GM19438 (cell line): ENCODE measurements around the gene SLC7A14.

Source experiments
- ATAC-seq: cut with Tn5 transposase; IDR thresholded peaks from one replicate; pipeline ENCODE4 v1.9.1; 2021; ENCODE audit warnings: low read depth; ENCODE audit not compliant: unreplicated experiment

Gene SLC7A14

DNA sequence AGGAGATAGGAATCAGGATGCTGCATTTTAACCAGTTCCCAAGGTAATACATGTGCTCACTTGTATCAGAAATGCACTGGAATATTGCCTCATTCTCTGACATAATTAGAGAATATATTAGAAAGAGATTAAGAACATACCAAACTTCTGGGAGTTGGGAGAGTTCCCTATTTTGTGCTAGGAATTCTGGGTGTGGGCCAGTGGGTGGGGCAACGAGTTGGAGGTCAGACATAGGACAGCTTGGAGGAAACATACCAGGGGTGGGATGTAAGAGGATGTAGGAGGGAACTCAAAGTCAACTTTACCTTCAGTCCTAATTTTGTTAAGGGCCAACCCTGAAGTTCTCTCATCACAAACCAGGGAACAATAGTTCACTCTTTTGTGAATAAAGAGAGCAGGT lies 83.6 kb downstream of the SLC7A14 start:
- ATAC-seq: no peak

DNA sequence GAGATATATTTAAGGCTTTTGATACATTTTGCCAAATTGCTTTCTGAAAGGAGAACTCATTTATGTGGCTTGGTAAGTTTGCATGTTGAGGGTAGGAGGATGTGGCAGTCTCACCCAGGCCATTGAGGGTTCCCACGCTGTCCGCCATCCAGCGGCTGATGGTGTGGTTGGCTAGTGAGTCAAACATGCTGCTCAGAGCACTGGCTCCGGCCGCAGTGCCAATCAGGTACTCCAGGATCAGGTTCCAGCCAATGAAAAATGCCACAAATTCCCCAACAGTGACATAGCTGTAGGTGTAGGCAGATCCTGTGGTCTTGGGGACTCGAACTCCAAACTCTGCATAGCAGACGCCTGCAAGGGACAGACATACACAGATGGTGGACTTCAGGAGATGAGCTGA lies 84.9 kb downstream of the SLC7A14 start:
- ATAC-seq: no peak

DNA sequence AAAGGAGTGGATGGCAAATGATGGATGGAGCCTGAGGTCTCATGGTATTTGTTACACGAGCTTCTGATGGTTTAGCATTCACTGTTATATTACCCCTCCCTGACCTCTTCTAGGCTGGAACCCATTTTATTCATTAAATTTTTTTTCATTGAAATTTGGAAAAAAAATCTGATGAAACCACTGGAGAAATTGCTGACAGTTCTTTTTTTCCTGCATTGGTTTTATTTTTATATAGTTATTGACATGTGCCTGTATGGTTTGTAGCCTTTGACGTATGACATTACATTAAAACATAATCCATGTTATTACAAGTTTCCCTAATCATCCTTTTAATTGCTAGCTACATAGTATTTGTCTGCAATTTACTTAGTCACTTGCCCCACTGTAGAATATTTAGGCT lies 85.4 kb downstream of the SLC7A14 start:
- no peak for ATAC-seq

DNA sequence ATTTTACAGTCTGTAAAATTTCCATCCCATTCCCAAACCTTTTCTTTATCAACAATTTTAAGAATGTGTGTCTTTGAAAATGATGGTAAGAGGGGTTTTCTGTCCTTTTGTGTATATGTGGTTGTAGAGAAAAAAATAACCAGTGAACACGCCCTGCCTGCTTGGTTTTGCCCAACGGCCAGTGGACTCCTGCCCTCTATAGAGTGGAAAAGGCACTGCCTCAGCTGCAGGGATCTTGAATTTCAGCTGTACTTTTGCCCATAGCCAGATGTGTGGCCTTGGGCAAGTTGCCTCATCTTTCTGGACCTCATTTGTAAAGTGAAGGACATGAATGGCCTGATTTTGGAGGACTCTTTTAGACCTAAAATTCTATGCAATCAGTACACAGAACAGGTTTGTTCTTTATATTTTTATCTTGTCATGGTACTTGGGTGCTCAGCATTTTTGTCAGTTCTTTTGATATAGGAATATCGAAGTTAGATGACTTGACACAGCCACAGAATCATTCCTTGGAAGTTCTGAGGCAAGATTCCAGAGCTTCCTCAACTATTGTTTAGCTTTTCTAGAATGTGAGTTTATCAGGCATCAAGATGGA lies 86.2 kb downstream of the SLC7A14 start:
- no peak for ATAC-seq

DNA sequence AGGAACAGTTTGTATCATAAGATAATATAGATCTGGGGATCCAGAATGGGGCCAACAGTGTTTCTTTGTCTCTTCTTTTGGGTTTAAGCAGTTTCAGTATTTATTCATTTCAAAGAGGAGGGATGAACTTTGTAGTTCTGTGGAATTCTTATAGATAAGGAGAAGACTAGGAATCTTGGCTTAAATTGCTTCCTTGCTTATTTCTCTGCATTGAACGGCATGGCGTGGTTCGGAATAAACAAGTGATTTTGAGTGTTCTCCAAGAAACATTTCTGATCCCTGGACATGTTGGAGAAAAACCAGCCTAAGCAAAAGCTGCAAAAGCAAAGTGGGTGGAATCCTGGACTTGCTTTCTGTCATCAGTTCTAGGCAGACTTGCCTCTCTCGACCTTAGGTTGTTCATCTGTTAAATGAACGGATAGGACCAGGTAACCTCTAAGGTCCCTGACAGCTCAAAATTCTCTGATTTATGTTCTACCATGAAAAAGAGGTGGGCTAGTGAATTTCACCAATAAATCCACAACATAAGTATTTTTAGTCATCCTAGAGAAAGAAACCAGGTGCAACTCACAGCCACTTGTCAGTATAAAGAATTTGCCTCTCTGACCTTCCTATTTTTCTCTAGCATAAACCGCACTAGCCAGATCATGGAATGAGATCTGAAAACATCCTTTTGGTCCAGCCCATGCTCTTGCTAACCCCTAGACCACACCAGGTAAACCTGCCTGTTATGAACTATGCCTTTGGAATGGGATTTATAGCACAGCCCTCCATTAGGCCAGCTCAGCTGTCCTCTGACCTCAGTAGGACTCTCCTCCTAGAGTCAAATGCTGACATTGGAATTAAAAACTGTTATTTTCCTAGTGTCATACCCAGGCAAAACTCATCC lies 88.4 kb downstream of the SLC7A14 start:
- no peak for ATAC-seq

DNA sequence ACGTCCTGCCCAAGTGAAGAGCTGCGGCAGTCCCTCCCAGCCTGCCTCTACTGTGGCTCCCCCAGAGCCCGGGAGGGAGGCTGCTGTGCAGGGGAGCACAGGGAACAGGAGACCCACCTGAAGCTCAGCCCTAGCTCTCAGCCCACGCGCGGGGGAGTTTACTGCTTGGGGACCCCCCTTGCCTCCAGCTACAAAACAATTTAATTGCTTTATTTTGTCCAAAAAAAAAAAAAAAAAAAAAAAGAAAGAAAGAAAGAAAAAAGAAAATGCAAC lies 89.1 kb downstream of the SLC7A14 start:
- ATAC-seq: no peak

DNA sequence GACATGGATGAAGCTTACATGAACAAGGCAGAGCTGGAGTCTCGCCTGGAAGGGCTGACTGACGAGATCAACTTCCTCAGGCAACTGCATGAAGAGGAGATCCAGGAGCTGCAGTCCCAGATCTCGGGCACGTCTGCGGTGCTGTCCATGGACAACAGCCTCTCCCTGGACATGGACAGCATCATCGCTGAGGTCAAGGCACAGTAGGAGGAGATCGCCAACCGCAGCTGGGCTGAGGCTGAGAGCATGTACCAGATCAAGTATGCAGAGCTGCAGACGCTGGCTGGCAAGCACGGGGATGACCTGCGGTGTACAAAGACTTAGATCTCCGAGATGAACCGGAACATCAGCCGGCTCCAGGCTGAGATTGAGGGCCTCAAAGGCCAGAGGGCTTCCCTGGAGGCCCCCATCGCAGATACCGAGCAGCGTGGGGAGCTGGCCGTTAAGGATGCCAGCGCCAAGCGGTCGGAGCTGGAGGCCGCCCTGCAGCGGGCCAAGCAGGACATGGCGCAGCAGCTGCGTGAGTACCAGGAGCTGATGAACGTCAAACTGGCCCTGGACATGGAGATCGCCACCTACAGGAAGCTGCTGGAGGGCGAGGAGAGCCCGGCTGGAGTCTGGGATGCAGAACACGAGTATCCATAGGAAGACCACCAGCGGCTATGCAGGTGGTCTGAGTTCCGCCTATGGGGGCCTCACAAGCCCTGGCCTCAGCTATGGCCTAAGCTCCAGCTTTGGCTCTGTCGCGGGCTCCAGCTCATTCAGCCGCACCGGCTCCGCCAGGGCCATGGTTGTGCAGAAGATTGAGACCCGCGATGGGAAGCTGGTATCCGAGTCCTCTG lies 89.6 kb downstream of the SLC7A14 start:
- no peak for ATAC-seq

DNA sequence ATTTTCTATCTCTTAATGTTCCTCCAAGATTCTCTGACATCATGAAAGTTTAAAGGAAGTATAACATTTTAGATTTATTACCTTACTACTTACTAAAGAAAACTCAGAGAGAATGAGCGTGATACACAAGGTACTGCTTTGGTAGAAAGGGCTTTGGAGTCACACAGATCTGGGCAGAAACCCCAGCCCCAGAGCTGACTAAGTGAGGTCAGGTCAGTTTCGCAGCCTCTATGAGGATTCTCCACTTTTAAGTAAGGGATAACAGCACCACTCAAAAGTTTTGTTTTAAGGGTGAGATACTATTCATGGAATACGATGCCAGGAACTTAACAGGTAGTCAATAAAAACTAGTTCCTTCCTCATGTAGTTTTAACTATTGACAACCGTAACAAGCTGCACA lies 91.1 kb downstream of the SLC7A14 start:
- no peak for ATAC-seq

DNA sequence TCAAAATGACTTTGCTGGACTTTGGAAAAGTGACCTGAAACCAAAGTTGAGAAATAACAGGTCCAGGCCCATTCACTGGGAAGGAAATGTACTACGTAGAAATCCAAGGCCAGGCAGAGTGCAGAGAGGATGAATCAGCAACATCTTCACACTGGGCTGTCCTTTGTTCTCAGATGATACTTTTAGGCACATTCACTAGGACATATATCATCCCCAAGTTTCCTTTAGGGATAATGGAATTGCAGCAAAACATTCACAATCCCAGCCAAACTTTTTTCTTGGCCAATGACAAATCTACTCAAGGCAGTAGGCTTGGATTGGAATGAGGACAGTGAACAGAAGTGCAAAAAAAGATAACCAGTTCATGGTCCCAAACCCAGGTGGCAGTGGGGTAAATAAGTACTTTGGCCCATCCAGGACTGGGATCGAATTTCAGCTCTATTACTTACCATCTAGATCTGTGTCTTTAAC lies 92.1 kb downstream of the SLC7A14 start:
- ATAC-seq: no peak

DNA sequence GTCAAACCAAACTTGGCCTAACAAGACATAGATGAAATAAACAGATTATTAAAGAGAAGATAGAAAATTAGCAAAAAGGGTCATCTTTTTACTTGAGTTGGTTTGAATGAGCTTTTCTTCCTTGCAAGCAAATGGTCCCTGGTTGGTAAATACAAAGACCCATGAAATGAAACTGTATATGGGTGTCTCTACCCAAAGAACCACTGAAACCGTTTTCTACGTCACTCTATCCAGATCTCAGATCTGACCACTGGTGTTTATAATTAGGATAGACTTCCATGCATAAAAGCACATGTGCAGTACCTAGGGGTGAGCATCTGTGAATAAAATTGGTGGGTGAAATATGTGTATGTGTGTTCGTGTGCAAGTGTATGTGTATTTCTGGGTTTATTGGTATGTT lies 94.0 kb downstream of the SLC7A14 start:
- no peak for ATAC-seq

DNA sequence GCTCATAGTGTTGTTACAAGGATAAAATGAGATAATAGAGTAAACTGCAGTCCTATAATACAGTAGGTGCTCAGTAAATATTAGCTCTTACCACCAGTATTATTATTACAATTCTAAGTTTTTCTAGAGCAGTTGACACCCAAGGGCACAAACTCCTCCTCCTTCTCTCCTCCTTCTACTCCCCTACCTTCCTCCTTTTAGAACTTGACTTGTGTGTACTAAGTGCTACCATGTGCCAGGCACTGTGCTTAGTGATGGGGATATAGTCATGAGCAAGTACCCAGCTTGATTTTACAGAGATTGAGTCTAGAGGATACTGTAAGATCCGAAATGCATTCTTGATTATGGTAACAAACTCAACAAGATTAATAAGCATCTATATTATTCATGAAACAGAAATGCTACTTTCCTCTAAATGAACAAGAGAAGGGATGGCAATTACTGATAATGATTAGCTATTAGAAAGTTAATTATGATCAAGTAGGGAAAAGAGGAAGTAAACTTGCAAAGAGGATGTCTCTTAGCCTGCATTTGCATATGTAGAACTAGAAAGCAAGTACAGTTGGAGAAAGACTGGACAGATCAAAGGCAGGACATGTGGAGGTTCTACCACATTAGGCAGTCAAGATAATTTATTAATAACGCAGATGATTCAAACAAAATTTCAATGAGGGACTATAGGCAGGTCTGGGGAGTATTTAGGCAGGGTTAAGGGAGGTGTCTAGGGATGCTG lies 94.9 kb downstream of the SLC7A14 start:
- ATAC-seq: no peak

DNA sequence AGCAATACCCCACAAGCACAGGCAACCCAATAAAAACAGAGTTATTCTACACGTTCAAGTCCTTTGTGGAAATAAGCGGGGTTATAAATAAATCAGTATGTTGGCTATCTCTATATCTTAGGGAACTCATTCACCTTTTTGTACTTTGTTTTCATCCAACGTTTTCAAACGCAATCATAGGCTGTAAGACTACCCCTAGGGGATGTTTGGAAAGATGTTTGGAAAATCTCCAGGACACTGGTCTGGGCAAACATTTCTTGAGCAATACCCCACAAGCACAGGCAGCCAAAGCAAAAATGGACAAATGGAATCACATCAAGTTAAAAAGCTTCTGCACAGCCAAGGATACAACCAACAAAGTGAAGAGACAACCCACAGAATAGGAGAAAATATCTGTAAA lies 97.1 kb downstream of the SLC7A14 start:
- ATAC-seq: no peak

DNA sequence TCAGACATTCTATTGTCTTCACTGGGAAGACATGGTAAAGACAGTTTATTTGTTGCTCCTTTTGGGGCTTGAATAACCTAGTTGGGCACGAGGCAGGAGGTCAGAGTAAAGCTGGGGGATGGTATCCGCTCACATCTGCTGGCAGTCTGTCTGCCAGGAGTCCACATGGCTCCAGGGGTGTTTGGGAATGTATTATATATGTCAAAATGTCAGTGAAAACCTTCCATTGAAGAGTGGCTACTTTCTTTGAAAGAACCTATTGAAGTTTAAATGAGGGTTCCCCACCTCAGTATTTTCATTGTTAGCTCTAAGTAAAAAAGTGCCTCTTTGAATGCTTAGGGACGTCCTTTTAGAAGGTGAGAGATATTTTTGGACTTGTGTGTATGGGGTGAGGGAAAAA lies 98.8 kb downstream of the SLC7A14 start:
- ATAC-seq: no peak

DNA sequence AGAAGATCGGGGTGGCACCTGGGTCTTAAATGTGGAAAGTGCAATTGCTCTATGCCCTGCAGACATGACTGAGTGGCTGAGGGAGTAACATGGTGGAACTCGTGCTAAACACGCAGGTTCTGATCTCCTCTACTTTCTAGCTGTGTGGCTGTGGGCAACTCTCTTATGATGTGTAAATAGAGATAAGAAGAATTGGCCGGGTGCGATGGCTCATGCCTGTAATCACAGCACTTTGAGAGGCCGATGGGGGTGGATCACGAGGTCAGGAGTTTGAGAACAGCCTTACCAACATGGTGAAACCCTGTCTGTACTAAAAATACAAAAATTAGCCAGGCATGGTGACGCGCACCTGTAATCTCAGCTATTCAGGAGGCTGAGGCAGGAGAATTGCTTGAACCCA lies 99.5 kb downstream of the SLC7A14 start:
- no peak for ATAC-seq

DNA sequence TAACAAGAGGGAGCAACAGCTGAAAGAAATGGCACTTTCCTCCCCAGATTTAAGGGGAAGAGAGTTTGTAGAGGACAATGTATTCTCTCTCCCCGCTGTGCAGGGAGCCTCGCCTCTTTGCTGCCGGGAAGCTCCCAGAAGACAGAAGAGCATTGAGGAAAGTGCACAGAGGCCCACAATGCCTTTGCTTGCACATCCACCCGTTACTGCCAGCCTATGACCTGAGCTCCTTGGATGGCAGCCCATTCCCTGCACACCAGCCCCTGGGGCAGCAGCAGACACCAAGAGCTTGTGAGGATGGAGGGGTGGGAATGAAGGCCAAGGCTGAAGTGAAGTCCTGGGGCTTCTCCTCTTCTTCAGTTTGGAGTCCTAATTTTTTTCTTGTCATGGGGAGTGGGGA lies 100.2 kb downstream of the SLC7A14 start:
- no peak for ATAC-seq

DNA sequence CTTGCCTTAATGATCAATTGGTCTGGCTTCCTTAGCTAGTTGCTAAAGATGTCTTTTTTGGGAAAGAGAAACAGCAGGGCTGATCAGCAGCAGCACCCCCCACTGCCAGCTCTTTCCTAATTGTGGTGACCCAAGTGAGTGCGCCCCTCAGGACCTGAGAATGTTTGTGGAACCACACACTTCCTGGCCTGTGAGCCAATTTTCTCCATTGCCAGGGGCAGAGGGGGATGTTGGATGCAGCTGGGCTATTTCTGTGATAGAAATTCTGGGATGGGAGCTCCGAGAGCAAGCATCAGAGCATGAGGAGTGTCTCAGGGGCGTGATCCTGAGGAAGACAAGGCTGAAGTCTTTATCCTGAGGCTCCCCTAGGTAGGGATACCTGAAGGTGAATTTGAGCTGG lies 100.6 kb downstream of the SLC7A14 start:
- ATAC-seq: no peak

DNA sequence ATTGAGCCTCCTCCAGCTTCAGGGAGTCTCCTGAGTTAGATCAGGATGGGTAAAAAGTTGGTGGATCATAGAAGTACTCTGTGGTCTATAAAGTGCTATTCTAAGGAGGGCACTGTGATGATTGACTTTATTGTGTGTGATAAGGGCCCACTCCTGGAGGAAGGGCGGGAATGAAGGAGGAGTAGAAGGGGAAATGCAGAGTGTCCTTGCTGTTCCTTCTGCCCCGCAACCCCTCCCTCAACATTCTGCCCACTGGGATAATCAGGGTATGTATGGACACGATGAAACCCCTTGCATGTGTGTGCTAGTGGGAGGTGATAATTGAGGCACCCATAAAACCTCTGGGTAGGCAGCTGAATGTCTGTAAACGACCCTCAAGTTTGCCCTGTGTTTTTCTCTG lies 101.0 kb downstream of the SLC7A14 start:
- ATAC-seq: no peak

DNA sequence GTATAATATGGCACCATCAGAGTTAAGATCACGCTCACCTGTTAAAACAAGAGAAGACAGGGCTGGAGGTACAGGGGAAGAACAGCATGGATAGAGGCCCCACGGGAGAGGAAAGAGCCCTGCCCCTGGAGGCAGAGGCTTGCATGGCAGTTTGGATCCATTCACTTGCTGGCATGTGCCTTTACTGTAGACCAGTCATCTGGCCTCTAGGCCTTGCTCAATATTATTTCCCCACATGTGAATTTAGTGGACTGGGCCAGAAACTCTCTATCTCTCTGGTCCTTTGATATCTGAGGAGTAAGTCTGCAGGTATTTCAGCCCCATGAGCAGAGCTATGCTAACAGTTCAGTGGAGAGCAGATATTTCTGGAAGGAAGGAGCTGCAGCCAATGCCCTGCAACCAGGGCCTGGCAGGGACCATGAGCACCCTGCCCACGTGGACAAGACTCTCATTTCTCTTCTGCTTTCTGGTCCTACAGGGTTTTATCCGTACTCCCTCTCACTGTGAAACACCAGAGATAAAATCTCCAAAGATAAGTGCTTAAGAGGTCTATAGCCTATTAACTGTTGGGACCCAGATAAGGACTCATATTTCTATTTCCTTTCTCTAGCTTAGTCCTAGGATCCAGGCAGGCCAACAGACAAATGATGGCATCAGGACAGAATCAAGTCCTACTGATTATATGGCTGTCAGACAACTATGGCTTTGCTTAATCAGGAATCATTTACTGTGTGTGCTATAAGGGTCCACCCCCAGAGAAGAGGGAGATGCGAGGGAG lies 102.2 kb downstream of the SLC7A14 start:
- no peak for ATAC-seq

DNA sequence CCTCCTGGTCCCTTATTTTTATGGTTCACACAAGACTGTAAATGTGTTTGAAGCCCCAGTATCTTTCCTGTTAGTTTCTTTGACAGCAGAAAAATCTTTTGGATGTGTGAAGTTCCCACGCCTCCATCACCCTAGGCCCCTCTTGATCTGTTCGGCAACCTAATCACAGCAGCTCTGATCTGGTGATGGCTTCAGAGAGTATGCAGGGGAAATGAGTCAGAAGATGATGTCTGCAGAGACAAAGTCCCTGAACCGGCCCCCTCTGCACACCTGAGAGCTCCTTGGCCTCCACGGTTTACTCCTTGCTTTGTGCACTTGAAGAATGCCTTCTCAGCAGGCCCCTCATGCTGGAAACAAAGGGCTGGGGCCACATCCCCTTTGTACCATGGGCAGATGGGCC lies 103.7 kb downstream of the SLC7A14 start:
- ATAC-seq: no peak

DNA sequence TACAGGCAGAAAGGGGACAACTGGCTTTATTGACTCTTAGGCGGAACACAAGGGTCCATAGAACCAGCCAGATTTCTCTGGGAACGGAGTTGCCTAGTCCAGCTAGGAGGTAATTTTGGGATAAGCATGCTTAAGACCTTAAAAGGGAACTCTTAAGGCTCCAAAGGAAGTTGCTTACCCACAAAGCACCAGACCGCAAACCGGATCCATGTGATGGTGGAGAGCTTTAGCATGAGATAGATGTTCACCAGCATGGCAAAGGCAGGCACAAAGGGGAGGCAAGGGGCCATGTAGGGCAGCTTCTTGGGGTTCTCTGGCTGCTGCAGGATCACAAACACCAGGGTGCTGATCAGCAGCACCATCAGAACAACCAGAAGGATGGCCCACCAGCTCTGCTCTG lies 105.8 kb downstream of the SLC7A14 start:
- ATAC-seq: no peak
